HEK293 (cell line): ENCODE results near the gene ASTN2.

ENCODE experiments used
- CTCF ChIA-PET: fragments of 350-600 bp; formaldehyde crosslinking; extraction: SDS; loops from one replicate; lab custom pipeline; 2021; ENCODE audit warnings: antibody characterized with exemption; lab: Yijun Ruan, JAX
- POLR2A ChIA-PET: fragments of 300-600 bp; formaldehyde crosslinking; extraction: SDS; loops from one replicate; lab custom pipeline; 2020; ENCODE audit warnings: antibody characterized with exemption, inconsistent platforms; lab: Yijun Ruan, JAX
- H3K27ac ChIP-seq: fragments of 200-500 bp; sonication (Bioruptor generic); 2 replicates; pipeline ENCODE4 v1.5.1; 2014; ENCODE audit warnings: low read depth, low read length, control low read depth, inconsistent platforms; ENCODE audit errors: extremely low read depth
- H3K36me3 ChIP-seq, 2 experiments: fragments of 200-500 bp in 1 of 2; sonication (Bioruptor generic) in 1 of 2; 1 replicate in 1 of 2; 2 replicates in 1 of 2; pipeline ENCODE4 v1.5.1; 2014 to 2017; ENCODE audit warnings: inconsistent platforms in 2 of 2, low read length in 2 of 2; ENCODE audit not compliant: control insufficient read depth in 2 of 2, insufficient read depth in 1 of 2
- H3K4me1 ChIP-seq: fragments of 200-500 bp; sonication (Bioruptor generic); 2 replicates; pipeline ENCODE4 v1.5.1; 2014; ENCODE audit warnings: mild to moderate bottlenecking, low read length, inconsistent platforms; ENCODE audit not compliant: control insufficient read depth, insufficient read depth
- H3K4me3 ChIP-seq: 2 replicates; pipeline ENCODE4 v1.5.1; 2011; ENCODE audit warnings: low read depth, mild to moderate bottlenecking, control low read depth, low read length, moderate library complexity
- H3K9me3 ChIP-seq: fragments of 200-500 bp; sonication (Bioruptor generic); 2 replicates; pipeline ENCODE4 v1.5.1; 2014; ENCODE audit warnings: low read depth, low read length, inconsistent platforms; ENCODE audit not compliant: control insufficient read depth, insufficient read depth
- GFI1B ChIP-seq: fragments of 450-650 bp; formaldehyde crosslinking; IDR thresholded peaks from 2 replicates; pipeline ENCODE4 v1.5.1; 2016; ENCODE audit warnings: missing biosample characterization, missing genetic modification characterization
- MYNN ChIP-seq: fragments of 450-650 bp; formaldehyde crosslinking; IDR thresholded peaks from 2 replicates; pipeline ENCODE4 v1.5.1; 2016; ENCODE audit warnings: missing biosample characterization, missing genetic modification characterization, borderline replicate concordance
- SCRT1 ChIP-seq: fragments of 450-650 bp; formaldehyde crosslinking; IDR thresholded peaks from 2 replicates; pipeline ENCODE4 v1.5.1; 2016; ENCODE audit warnings: missing biosample characterization, missing genetic modification characterization, borderline replicate concordance
- ZBTB1 ChIP-seq: fragments of 450-650 bp; formaldehyde crosslinking; IDR thresholded peaks from 2 replicates; pipeline ENCODE4 v1.5.1; 2016; ENCODE audit warnings: missing biosample characterization, missing genetic modification characterization
- ZFHX2 ChIP-seq: fragments of 450-650 bp; formaldehyde crosslinking; conservative IDR thresholded peaks from 2 replicates; pipeline ENCODE4 v1.5.1; 2016; ENCODE audit warnings: missing biosample characterization, missing genetic modification characterization
- ZNF169 ChIP-seq: fragments of 450-650 bp; formaldehyde crosslinking; IDR thresholded peaks from 2 replicates; pipeline ENCODE4 v1.5.1; 2016; ENCODE audit warnings: missing biosample characterization, missing genetic modification characterization
- ZNF175 ChIP-seq: fragments of 450-650 bp; formaldehyde crosslinking; IDR thresholded peaks from 2 replicates; pipeline ENCODE4 v1.5.1; 2016; ENCODE audit warnings: missing biosample characterization, missing genetic modification characterization
- ZNF202 ChIP-seq: fragments of 450-650 bp; formaldehyde crosslinking; IDR thresholded peaks from 2 replicates; pipeline ENCODE4 v1.5.1; 2016; ENCODE audit warnings: missing biosample characterization, missing genetic modification characterization, borderline replicate concordance
- ZNF274 ChIP-seq, 2 experiments: fragments of 200-500 bp in 1 of 2; fragments of 450-650 bp in 1 of 2; sonication (Bioruptor generic) in 1 of 2; formaldehyde crosslinking in 1 of 2; IDR thresholded peaks; 2 replicates each; pipeline versions ENCODE4 v1.5.1 to v1.6.1; 2014 to 2016; ENCODE audit warnings: borderline replicate concordance in 1 of 2, inconsistent platforms in 1 of 2, low read length in 1 of 2, missing biosample characterization in 1 of 2, missing genetic modification characterization in 1 of 2
- ZNF341 ChIP-seq: fragments of 450-650 bp; formaldehyde crosslinking; IDR thresholded peaks from 2 replicates; pipeline ENCODE4; 2016; ENCODE audit warnings: low read depth, missing biosample characterization, missing genetic modification characterization
- ZNF37A ChIP-seq: fragments of 450-650 bp; IDR thresholded peaks from 2 replicates; pipeline ENCODE4 v1.5.1; 2018; ENCODE audit warnings: missing biosample characterization, missing genetic modification characterization
- ZNF48 ChIP-seq: fragments of 450-650 bp; formaldehyde crosslinking; IDR thresholded peaks from 2 replicates; pipeline ENCODE4 v1.5.1; 2016; ENCODE audit warnings: missing biosample characterization, missing genetic modification characterization
- ZNF548 ChIP-seq: fragments of 450-650 bp; formaldehyde crosslinking; IDR thresholded peaks from 2 replicates; pipeline ENCODE4 v1.5.1; 2016; ENCODE audit warnings: missing biosample characterization, missing genetic modification characterization
- ZNF549 ChIP-seq: fragments of 450-650 bp; IDR thresholded peaks from 2 replicates; pipeline ENCODE4 v1.5.1; 2018; ENCODE audit warnings: missing biosample characterization, missing genetic modification characterization, mild to moderate bottlenecking, inconsistent platforms, moderate library complexity
- ZNF654 ChIP-seq: fragments of 450-650 bp; formaldehyde crosslinking; IDR thresholded peaks from 2 replicates; pipeline ENCODE4 v1.5.1; 2016; ENCODE audit warnings: low read depth, missing biosample characterization, missing genetic modification characterization
- ZNF76 ChIP-seq: fragments of 450-650 bp; formaldehyde crosslinking; IDR thresholded peaks from 2 replicates; pipeline ENCODE4; 2016; ENCODE audit warnings: low read depth, missing biosample characterization, missing genetic modification characterization, borderline replicate concordance
- ZNF768 ChIP-seq: fragments of 450-650 bp; formaldehyde crosslinking; IDR thresholded peaks from 2 replicates; pipeline ENCODE4 v1.5.1; 2018; ENCODE audit warnings: missing biosample characterization, mild to moderate bottlenecking, missing genetic modification characterization
- ZNF776 ChIP-seq: fragments of 450-650 bp; formaldehyde crosslinking; IDR thresholded peaks from 2 replicates; pipeline ENCODE4 v1.5.0; 2017; ENCODE audit warnings: missing biosample characterization, missing genetic modification characterization, borderline replicate concordance
- ZNF843 ChIP-seq: fragments of 450-650 bp; formaldehyde crosslinking; IDR thresholded peaks from 2 replicates; pipeline ENCODE4 v1.5.1; 2016; ENCODE audit warnings: missing biosample characterization, missing genetic modification characterization
- TF ChIP-seq, protein P1 (sequence below): fragments of 450-650 bp; formaldehyde crosslinking; IDR thresholded peaks from 2 replicates; pipeline ENCODE4 v1.5.1; 2016; ENCODE audit warnings: missing biosample characterization, missing genetic modification characterization
- TF ChIP-seq, protein P2 (sequence below): fragments of 450-650 bp; formaldehyde crosslinking; IDR thresholded peaks from 2 replicates; pipeline ENCODE4 v1.5.1; 2016; ENCODE audit warnings: missing biosample characterization, missing genetic modification characterization
- TF ChIP-seq, protein P3 (sequence below): fragments of 450-650 bp; formaldehyde crosslinking; optimal IDR thresholded peaks from 2 replicates; pipeline ENCODE3; 2016; ENCODE audit warnings: missing biosample characterization, mild to moderate bottlenecking, missing genetic modification characterization
- TF ChIP-seq, protein P4 (sequence below): fragments of 450-650 bp; formaldehyde crosslinking; IDR thresholded peaks from 2 replicates; pipeline ENCODE4 v1.5.1; 2016; ENCODE audit warnings: missing biosample characterization, missing genetic modification characterization
- TF ChIP-seq, protein P5 (sequence below): fragments of 450-650 bp; IDR thresholded peaks from 2 replicates; pipeline ENCODE4 v1.5.1; 2018; ENCODE audit warnings: missing biosample characterization, mild to moderate bottlenecking, missing genetic modification characterization
- TF ChIP-seq, protein P6 (sequence below): fragments of 450-650 bp; formaldehyde crosslinking; IDR thresholded peaks from 2 replicates; pipeline ENCODE4 v1.5.1; 2016; ENCODE audit warnings: missing biosample characterization, missing genetic modification characterization
- TF ChIP-seq, protein P7 (sequence below): fragments of 450-650 bp; formaldehyde crosslinking; IDR thresholded peaks from 2 replicates; pipeline ENCODE4; 2016; ENCODE audit warnings: missing biosample characterization, missing genetic modification characterization

ASTN2 gene

DNA sequence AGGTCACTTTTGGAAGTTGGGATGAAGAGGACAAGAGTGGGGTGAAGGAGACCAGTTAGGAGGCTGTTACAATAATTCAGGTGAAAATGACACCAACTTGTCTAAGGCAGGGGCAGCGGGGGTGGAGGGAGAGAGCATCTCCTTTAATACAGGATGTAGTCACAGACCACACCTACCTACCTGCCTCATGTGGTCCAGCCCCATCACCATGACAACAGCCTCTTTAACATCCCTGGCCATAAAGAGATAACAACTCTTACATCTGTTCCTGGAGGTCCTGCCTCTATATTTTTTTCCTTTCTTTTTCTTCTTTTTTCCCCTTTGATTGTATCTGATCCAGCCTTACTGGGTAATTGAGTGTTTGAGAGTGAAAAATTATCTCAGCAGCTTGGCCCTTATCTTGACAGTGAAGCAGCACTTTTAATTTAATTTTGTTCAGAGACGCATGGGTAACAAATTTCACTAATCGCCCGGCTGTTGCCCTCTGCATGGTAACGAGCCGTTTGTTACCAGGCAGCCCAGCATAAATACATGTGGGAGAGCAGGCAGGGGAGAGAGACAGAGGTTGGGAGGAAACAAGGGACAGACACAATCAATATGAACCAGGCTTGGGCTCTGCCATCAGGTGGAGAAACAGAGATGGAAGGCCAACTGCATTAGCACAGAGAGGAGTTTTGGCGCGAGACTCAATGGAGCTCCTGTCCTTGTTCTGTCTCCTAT lies 338.1 kb downstream of the ASTN2 start:
- Histone ChIP-seq H3K4me1 (no peaks in the 10 kb centered on the region), H3K27ac (no peak overlapping the region), H3K4me3 (no peak overlapping the region), H3K36me3 (no peaks in the 10 kb centered on the region), H3K9me3 (no peaks in the 10 kb centered on the region)
- ChIA-PET POLR2A (no interaction called here), CTCF (interaction anchor here (1.5 to 1.7 kb wide), 2 partner anchors 14 to 335 kb away, joined by 3 to 5 read pairs; no protein-coding TSS in a partner anchor)
- TF ChIP-seq ZNF776 (tag by site-specific recombination), result no peak
- TF ChIP-seq, protein P1, sequence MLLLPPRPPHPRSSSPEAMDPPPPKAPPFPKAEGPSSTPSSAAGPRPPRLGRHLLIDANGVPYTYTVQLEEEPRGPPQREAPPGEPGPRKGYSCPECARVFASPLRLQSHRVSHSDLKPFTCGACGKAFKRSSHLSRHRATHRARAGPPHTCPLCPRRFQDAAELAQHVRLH, result no peak
- TF ChIP-seq ZNF37A (tag by site-specific recombination), result no peak
- TF ChIP-seq, protein P2, sequence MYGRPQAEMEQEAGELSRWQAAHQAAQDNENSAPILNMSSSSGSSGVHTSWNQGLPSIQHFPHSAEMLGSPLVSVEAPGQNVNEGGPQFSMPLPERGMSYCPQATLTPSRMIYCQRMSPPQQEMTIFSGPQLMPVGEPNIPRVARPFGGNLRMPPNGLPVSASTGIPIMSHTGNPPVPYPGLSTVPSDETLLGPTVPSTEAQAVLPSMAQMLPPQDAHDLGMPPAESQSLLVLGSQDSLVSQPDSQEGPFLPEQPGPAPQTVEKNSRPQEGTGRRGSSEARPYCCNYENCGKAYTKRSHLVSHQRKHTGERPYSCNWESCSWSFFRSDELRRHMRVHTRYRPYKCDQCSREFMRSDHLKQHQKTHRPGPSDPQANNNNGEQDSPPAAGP (tag by site-specific recombination), result no peak
- no peak for TF ChIP-seq ZNF202 (tag by site-specific recombination)
- TF ChIP-seq, protein P3, sequence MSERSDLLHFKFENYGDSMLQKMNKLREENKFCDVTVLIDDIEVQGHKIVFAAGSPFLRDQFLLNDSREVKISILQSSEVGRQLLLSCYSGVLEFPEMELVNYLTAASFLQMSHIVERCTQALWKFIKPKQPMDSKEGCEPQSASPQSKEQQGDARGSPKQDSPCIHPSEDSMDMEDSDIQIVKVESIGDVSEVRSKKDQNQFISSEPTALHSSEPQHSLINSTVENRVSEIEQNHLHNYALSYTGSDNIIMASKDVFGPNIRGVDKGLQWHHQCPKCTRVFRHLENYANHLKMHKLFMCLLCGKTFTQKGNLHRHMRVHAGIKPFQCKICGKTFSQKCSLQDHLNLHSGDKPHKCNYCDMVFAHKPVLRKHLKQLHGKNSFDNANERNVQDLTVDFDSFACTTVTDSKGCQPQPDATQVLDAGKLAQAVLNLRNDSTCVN (tag by site-specific recombination), result no peak
- TF ChIP-seq, protein P4, sequence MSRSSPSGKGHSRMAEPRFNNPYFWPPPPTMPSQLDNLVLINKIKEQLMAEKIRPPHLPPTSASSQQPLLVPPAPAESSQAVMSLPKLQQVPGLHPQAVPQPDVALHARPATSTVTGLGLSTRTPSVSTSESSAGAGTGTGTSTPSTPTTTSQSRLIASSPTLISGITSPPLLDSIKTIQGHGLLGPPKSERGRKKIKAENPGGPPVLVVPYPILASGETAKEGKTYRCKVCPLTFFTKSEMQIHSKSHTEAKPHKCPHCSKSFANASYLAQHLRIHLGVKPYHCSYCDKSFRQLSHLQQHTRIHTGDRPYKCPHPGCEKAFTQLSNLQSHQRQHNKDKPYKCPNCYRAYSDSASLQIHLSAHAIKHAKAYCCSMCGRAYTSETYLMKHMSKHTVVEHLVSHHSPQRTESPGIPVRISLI, result no peak
- TF ChIP-seq SCRT1 (tag by site-specific recombination), result no peak
- TF ChIP-seq, protein P5, sequence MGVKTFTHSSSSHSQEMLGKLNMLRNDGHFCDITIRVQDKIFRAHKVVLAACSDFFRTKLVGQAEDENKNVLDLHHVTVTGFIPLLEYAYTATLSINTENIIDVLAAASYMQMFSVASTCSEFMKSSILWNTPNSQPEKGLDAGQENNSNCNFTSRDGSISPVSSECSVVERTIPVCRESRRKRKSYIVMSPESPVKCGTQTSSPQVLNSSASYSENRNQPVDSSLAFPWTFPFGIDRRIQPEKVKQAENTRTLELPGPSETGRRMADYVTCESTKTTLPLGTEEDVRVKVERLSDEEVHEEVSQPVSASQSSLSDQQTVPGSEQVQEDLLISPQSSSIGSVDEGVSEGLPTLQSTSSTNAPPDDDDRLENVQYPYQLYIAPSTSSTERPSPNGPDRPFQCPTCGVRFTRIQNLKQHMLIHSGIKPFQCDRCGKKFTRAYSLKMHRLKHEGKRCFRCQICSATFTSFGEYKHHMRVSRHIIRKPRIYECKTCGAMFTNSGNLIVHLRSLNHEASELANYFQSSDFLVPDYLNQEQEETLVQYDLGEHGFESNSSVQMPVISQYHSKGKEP (tag by site-specific recombination), result no peak
- TF ChIP-seq ZNF169 (tag by site-specific recombination), result no peak
- no peak for TF ChIP-seq ZNF341 (tag by site-specific recombination)
- no peak for TF ChIP-seq ZBTB1 (tag by site-specific recombination)
- TF ChIP-seq ZNF548 (tag by site-specific recombination), result no peak
- TF ChIP-seq ZNF175 (tag by site-specific recombination), result no peak
- TF ChIP-seq ZNF48 (tag by site-specific recombination), result no peak
- no peak for TF ChIP-seq ZNF76 (tag by site-specific recombination)

DNA sequence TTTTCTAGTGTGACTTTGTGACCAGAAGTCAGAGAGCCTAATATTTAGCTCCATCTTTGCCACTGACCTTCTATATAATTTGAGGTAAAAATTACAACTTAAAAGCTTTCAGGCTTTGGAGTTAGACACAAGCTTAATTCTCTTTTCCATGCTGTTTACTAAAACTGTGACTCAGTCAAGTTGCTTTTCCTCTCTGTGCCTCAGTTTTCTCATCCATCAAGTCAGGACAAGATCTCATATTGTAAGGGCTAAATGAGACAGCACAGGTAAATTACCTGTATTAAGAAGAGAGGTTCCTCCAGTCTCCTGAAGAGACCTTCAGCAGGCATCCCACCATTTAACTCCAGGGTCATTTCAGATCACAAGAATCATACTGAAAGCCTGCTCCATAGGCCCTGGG lies 339.2 kb downstream of the ASTN2 start:
- POLR2A ChIA-PET, result no interaction called here
- Histone ChIP-seq H3K36me3 (no peaks in the 10 kb centered on the region), H3K9me3 (no peaks in the 10 kb centered on the region), H3K4me1 (no peaks in the 10 kb centered on the region), H3K4me3 (no peak overlapping the region), H3K27ac (no peak overlapping the region)
- CTCF ChIA-PET, result interaction anchor here (1.0 to 1.5 kb wide), 2 partner anchors 15 to 27 kb away, joined by 4 to 5 read pairs; no protein-coding TSS in a partner anchor
- TF ChIP-seq ZNF654 (tag by site-specific recombination) (no peak), ZNF843 (tag by site-specific recombination) (no peak), ZFHX2 (tag by site-specific recombination) (no peak), ZNF768 (tag by site-specific recombination) (no peak), MYNN (tag by site-specific recombination) (no peak), GFI1B (tag by site-specific recombination) (no peak), ZNF549 (tag by site-specific recombination) (no peak), ZNF274 (IDR thresholded peaks at IDR 0.05; ENCODE audit: low read length) (no peak), ZNF274 (tag by site-specific recombination; IDR thresholded peaks at IDR 0.05; ENCODE audit: borderline replicate concordance) (no peak)
- TF ChIP-seq, protein P6, sequence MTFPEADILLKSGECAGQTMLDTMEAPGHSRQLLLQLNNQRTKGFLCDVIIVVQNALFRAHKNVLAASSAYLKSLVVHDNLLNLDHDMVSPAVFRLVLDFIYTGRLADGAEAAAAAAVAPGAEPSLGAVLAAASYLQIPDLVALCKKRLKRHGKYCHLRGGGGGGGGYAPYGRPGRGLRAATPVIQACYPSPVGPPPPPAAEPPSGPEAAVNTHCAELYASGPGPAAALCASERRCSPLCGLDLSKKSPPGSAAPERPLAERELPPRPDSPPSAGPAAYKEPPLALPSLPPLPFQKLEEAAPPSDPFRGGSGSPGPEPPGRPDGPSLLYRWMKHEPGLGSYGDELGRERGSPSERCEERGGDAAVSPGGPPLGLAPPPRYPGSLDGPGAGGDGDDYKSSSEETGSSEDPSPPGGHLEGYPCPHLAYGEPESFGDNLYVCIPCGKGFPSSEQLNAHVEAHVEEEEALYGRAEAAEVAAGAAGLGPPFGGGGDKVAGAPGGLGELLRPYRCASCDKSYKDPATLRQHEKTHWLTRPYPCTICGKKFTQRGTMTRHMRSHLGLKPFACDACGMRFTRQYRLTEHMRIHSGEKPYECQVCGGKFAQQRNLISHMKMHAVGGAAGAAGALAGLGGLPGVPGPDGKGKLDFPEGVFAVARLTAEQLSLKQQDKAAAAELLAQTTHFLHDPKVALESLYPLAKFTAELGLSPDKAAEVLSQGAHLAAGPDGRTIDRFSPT, result no peak
- TF ChIP-seq, protein P7, sequence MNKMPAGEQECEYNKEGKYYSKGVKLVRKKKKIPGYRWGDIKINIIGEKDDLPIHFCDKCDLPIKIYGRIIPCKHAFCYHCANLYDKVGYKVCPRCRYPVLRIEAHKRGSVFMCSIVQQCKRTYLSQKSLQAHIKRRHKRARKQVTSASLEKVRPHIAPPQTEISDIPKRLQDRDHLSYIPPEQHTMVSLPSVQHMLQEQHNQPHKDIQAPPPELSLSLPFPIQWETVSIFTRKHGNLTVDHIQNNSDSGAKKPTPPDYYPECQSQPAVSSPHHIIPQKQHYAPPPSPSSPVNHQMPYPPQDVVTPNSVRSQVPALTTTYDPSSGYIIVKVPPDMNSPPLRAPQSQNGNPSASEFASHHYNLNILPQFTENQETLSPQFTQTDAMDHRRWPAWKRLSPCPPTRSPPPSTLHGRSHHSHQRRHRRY (tag by site-specific recombination), result no peak
